Tibial nerve (tissue), 4 donors: ENCODE results near the gene TMEM243. TPM values are rescaled to one million over a fixed set of nuclear protein-coding genes. Genes with fewer than 3 reads are reported as not detected.

Experiments used
- DNase-seq, 2 donors: peaks; one replicate each; pipeline ENCODE4 v3.0.0-alpha.2; 2019; ENCODE audit warnings: low spot score in 2 of 2
- H3K27ac ChIP-seq, 4 donors: fragments of 200-600 bp; sonication (generic) in 3 of 4; one replicate each; pipeline ENCODE4 v1.5.1; 2017 to 2019; ENCODE audit warnings: mild to moderate bottlenecking in 1 of 4
- H3K27me3 ChIP-seq, 2 donors: fragments of 200-600 bp; sonication (generic) in 1 of 2; one replicate each; pipeline versions ENCODE4 v1.5.1 to v1.6.0; 2017 to 2019
- H3K36me3 ChIP-seq, 3 donors: fragments of 200-600 bp; sonication (generic); one replicate each; pipeline ENCODE4 v1.5.1; 2018 to 2019
- H3K4me1 ChIP-seq, 4 donors: fragments of 200-600 bp; sonication (generic) in 3 of 4; one replicate each; pipeline ENCODE4 v1.5.1; 2017 to 2019
- H3K4me3 ChIP-seq, 4 donors: fragments of 200-600 bp; sonication (generic) in 3 of 4; one replicate each; pipeline ENCODE4 v1.5.1; 2017 to 2019; ENCODE audit warnings: mild to moderate bottlenecking in 1 of 4, moderate library complexity in 1 of 4
- H3K9me3 ChIP-seq, 4 donors: fragments of 200-600 bp; sonication (generic) in 3 of 4; one replicate each; pipeline ENCODE4 v1.5.1; 2017 to 2019
- EP300 ChIP-seq, 2 donors: sonication (generic); formaldehyde crosslinking; IDR thresholded peaks; one replicate each; pipeline ENCODE4 v1.6.1; 2017; ENCODE audit warnings: antibody characterized with exemption in 2 of 2, mild to moderate bottlenecking in 1 of 2
- POLR2A ChIP-seq, 2 donors: fragments of 450-650 bp; IDR thresholded peaks; one replicate each; pipeline ENCODE4 v1.6.1; 2017; ENCODE audit warnings: antibody characterized with exemption in 2 of 2, mild to moderate bottlenecking in 2 of 2, moderate library complexity in 2 of 2
- WGBS, 2 donors: methylation state at CpG; one replicate each; pipeline ENCODE4 v1.1.5; 2018; 5-methylcytosine and 5-hydroxymethylcytosine counted together
- total RNA-seq, 4 donors: library from RNA; depleted of rRNA; stranded (reverse); fragments of >200 nt; gene quantifications; one replicate each; pipeline ENCODE4 v1.1.0, GENCODE V29; 2016
- TF ChIP-seq, protein P1 (sequence below), 5 experiments: fragments of 200-600 bp in 3 of 5; fragments of 450-650 bp in 2 of 5; sonication (generic) in 3 of 5; IDR thresholded peaks; one replicate each; pipeline ENCODE4 v1.5.1; 2016 to 2019; ENCODE audit warnings: antibody characterized with exemption in 5 of 5, mild to moderate bottlenecking in 3 of 5, moderate library complexity in 2 of 5

Gene TMEM243
- total RNA-seq, 4 donors from 2014 or later, result 36.0 to 52.7 (median 42.5) TPM

DNA sequence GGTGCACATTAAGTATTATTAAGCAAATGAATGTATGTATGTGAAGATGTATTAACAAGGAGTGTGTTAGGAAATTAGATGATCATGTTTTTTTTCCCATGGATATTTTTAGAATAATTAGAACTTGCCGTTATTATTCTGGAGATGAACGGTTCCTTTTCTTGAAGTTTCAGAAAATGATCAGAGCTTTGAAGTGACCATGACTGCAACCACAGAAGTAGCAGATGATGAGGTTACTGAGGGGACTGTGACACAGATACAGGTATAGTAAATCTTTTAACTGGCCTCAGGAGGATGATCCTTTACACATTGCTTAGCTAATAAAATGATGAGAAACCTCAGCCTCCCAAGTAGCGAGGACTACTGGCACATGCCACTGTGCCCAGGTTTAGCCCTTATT is 48.7 kb downstream of the TMEM243 start:
- no peak for TF ChIP-seq POLR2A (IDR thresholded peaks at IDR 0.05)
- TF ChIP-seq, protein P1, sequence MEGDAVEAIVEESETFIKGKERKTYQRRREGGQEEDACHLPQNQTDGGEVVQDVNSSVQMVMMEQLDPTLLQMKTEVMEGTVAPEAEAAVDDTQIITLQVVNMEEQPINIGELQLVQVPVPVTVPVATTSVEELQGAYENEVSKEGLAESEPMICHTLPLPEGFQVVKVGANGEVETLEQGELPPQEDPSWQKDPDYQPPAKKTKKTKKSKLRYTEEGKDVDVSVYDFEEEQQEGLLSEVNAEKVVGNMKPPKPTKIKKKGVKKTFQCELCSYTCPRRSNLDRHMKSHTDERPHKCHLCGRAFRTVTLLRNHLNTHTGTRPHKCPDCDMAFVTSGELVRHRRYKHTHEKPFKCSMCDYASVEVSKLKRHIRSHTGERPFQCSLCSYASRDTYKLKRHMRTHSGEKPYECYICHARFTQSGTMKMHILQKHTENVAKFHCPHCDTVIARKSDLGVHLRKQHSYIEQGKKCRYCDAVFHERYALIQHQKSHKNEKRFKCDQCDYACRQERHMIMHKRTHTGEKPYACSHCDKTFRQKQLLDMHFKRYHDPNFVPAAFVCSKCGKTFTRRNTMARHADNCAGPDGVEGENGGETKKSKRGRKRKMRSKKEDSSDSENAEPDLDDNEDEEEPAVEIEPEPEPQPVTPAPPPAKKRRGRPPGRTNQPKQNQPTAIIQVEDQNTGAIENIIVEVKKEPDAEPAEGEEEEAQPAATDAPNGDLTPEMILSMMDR (IDR thresholded peaks at IDR 0.05), result no peak
- no peak for TF ChIP-seq EP300 (IDR thresholded peaks at IDR 0.05)
- 92% methylated on average over 3 of the region's 3 CpGs for WGBS, 2 donors

DNA sequence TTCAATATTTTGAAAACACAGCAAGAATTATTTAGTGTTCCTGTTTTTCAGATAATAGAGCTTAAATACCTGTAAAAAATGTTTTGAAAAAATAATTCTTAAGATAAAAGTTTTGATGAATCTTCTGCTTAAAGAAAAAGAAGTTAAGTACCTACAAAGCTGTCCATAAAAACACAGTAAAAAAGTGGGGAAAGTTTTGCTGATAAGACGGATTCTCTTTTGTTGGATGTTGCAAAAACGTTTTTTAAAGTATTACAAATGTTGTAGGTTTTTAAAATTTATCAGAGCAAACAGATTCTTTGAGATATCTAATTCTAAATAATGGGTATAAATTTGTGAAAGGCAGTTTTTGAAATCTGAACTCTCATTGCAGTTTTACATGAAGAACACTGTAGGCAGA is 55.1 kb downstream of the TMEM243 start:
- H3K36me3 ChIP-seq, result peaks cover 0 to 53% (median 0%) of the 10 kb centered on the region in 3 donors
- H3K4me3 ChIP-seq, result no peak overlapping the region
- no peaks in the 10 kb centered on the region for H3K27me3 ChIP-seq
- H3K27ac ChIP-seq, result no peak overlapping the region
- WGBS, 2 donors, result 82 to 88% methylated on average over 2 of the region's 2 CpGs
- DNase-seq, result no peak
- TF ChIP-seq, protein P1 (IDR thresholded peaks at IDR 0.05), result no peak
- TF ChIP-seq POLR2A (IDR thresholded peaks at IDR 0.05) (no peak), EP300 (IDR thresholded peaks at IDR 0.05) (no peak)
- H3K9me3 ChIP-seq, result no peaks in the 10 kb centered on the region
- H3K4me1 ChIP-seq, result peaks cover 0 to 3% (median 0%) of the 10 kb centered on the region in 4 donors

More for the DNA sequence above, 48.7 kb downstream of the TMEM243 start:
- Histone ChIP-seq H3K36me3 (peaks cover 0 to 96% (median 0%) of the 10 kb centered on the region in 3 donors), H3K27ac (no peak overlapping the region), H3K4me1 (no peaks in the 10 kb centered on the region), H3K4me3 (no peak overlapping the region), H3K27me3 (no peaks in the 10 kb centered on the region), H3K9me3 (no peaks in the 10 kb centered on the region)
- DNase-seq, result no peak

DNA sequence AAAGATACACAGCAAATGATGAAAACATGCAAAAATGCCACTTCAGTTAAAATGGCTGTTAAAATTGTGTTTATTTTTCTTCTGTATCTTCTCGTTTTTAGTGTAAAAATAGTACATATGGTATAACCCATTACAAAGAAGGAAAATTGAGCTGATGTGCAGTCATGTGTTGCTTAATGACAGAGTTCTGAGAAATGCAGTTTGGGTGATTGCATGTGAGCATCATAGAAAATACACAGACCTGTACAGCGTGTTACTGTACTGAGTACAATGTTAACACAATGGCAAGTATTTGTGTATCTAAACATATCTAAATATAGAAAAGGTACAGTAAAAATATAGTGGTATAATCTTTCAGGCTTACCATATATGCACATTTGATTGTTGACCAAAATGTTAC is 60.0 kb downstream of the TMEM243 start:
- H3K4me1 ChIP-seq, result peaks cover 0 to 45% (median 25%) of the 10 kb centered on the region in 4 donors
- DNase-seq, result no peak
- H3K27ac ChIP-seq, result no peak overlapping the region
- no peak overlapping the region for H3K4me3 ChIP-seq
- no peaks in the 10 kb centered on the region for H3K27me3 ChIP-seq
- WGBS, 2 donors, result 69 to 73% methylated on average over 2 of the region's 2 CpGs
- TF ChIP-seq, protein P1 (IDR thresholded peaks at IDR 0.05), result no peak
- TF ChIP-seq POLR2A (IDR thresholded peaks at IDR 0.05) (no peak), EP300 (IDR thresholded peaks at IDR 0.05) (no peak)
- H3K36me3 ChIP-seq, result peaks cover 0 to 11% (median 0%) of the 10 kb centered on the region in 3 donors
- H3K9me3 ChIP-seq, result no peaks in the 10 kb centered on the region

DNA sequence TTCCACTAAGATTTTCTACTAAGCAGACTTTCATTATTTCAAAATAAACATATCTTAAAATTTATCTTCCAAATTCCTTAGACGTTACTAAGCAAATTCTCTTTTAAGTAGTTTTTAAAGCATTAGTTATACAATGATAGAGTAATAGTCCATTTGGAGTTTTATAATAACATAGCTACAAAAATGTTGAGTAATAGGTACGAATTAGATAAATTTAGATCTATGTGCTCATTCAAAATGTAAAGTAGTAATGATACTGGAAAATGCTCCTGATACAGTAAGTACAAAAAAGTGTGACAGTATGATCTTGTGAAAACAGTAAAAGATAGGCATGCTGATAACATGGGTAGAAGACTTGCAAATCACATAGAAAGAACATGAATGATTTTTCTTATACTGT is 62.8 kb downstream of the TMEM243 start:
- Histone ChIP-seq H3K4me1 (peaks cover 0 to 57% (median 34%) of the 10 kb centered on the region in 4 donors), H3K27ac (no peak overlapping the region), H3K4me3 (no peak overlapping the region), H3K9me3 (no peaks in the 10 kb centered on the region), H3K27me3 (no peaks in the 10 kb centered on the region), H3K36me3 (peaks cover 0 to 4% (median 0%) of the 10 kb centered on the region in 3 donors)
- TF ChIP-seq POLR2A (IDR thresholded peaks at IDR 0.05) (no peak), EP300 (IDR thresholded peaks at IDR 0.05) (no peak)
- TF ChIP-seq, protein P1 (IDR thresholded peaks at IDR 0.05), result no peak
- DNase-seq, result no peak
- 41 to 47% methylated on average over 2 of the region's 2 CpGs for WGBS, 2 donors

DNA sequence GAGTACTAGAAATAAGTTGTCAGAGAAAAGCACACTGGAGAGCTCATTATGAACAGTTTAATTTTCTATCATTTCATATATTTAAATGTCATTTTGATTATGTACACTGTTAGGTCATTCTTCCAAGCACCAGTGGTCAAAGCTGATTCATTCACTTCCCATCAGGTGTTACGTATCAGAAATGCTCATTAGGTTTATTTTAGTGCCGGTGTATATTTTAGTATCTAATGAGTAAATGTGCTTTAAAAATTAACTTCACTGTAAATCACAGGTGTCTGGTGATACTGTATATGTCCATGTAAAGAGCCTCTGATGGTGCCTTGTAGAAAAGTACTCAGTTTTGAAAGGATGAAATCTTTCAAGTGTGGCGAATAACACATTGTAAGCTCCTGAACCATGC is 63.7 kb downstream of the TMEM243 start:
- no peak overlapping the region for H3K27ac ChIP-seq
- no peak for TF ChIP-seq EP300 (IDR thresholded peaks at IDR 0.05)
- TF ChIP-seq, protein P1 (IDR thresholded peaks at IDR 0.05), result no peak
- TF ChIP-seq POLR2A (IDR thresholded peaks at IDR 0.05), result no peak
- no peak overlapping the region for H3K4me3 ChIP-seq
- 80 to 88% methylated on average over 3 of the region's 3 CpGs for WGBS, 2 donors
- H3K36me3 ChIP-seq, result peaks cover 0 to 4% (median 0%) of the 10 kb centered on the region in 3 donors
- DNase-seq, result no peak
- no peaks in the 10 kb centered on the region for H3K9me3 ChIP-seq
- H3K4me1 ChIP-seq, result peaks cover 0 to 65% (median 35%) of the 10 kb centered on the region in 4 donors
- no peaks in the 10 kb centered on the region for H3K27me3 ChIP-seq
